PC-9 (cell line): ENCODE measurements around the gene ENKUR. TPM values are rescaled to one million over a fixed set of nuclear protein-coding genes. Genes with fewer than 3 reads are reported as not detected.

Source experiments
- BruUV-seq: library from RNA; stranded (reverse); fragments of 400-500 nt; replicated peaks from 2 replicates; lab custom pipeline; 2021; lab: Mats Ljungman, UMichigan
- CTCF ChIA-PET: fragments of 300-600 bp; sonication (Branson Sonifier 250); formaldehyde crosslinking; loops from one replicate; lab custom pipeline; 2022; ENCODE audit warnings: antibody characterized with exemption; lab: Charles Lee
- POLR2A ChIA-PET: fragments of 300-600 bp; sonication (Branson Sonifier 250); formaldehyde crosslinking; loops from one replicate; lab custom pipeline; 2022; ENCODE audit warnings: antibody characterized with exemption; ENCODE audit not compliant: unreplicated experiment; lab: Charles Lee
- DNase-seq, 2 experiments: peaks; one replicate each; pipeline versions ENCODE4 v3.0.0 to v3.0.0-alpha.2; 2015 to 2022; ENCODE audit warnings: mixed read lengths in 1 of 2
- H2AFZ ChIP-seq: fragments of 200-600 bp; sonication (generic); 2 replicates; pipeline ENCODE4 v1.8.1; 2017; ENCODE audit warnings: antibody characterized with exemption
- H3F3A ChIP-seq: fragments of 200-600 bp; sonication (generic); 2 replicates; pipeline ENCODE4 v1.8.1; 2017; ENCODE audit warnings: antibody characterized with exemption, mild to moderate bottlenecking, low read depth; ENCODE audit not compliant: insufficient read depth
- H3K27ac ChIP-seq: fragments of 200-600 bp; sonication (generic); 2 replicates; pipeline ENCODE4 v1.6.1; 2016; ENCODE audit warnings: mixed run types
- H3K27me3 ChIP-seq: fragments of 200-600 bp; sonication (generic); 2 replicates; pipeline ENCODE4 v1.6.1; 2016; ENCODE audit warnings: low read depth, mixed run types; ENCODE audit not compliant: insufficient read depth
- H3K36me3 ChIP-seq: fragments of 200-600 bp; sonication (generic); 2 replicates; pipeline ENCODE4 v1.6.1; 2016; ENCODE audit warnings: low read depth, mixed run types
- H3K4me1 ChIP-seq: fragments of 200-600 bp; sonication (generic); replicated peaks from 2 replicates; pipeline ENCODE4 v1.6.1; 2016; ENCODE audit warnings: mixed run types; ENCODE audit not compliant: insufficient read depth
- H3K4me2 ChIP-seq: fragments of 200-600 bp; sonication (generic); 2 replicates; pipeline ENCODE4 v1.6.1; 2017; ENCODE audit warnings: mixed run types
- H3K4me3 ChIP-seq: fragments of 200-600 bp; sonication (generic); 2 replicates; pipeline ENCODE4 v1.6.1; 2016; ENCODE audit warnings: mixed run types
- H3K79me2 ChIP-seq: fragments of 200-600 bp; sonication (generic); 2 replicates; pipeline ENCODE4 v1.6.1; 2017; ENCODE audit warnings: low read depth, mixed run types
- H3K9me2 ChIP-seq: fragments of 200-600 bp; sonication (generic); 2 replicates; pipeline ENCODE4 v1.8.1; 2017; ENCODE audit warnings: mild to moderate bottlenecking; ENCODE audit not compliant: insufficient read depth
- H3K9me3 ChIP-seq: fragments of 200-600 bp; sonication (generic); 2 replicates; pipeline ENCODE4 v1.8.1; 2016; ENCODE audit warnings: low read depth; ENCODE audit not compliant: insufficient read depth
- H4K20me1 ChIP-seq: fragments of 200-600 bp; sonication (generic); 2 replicates; pipeline ENCODE4 v1.8.1; 2017; ENCODE audit not compliant: insufficient read depth
- EZH2 ChIP-seq: fragments of 200-600 bp; sonication (generic); IDR thresholded peaks from 2 replicates; pipeline ENCODE4 v1.8.0; 2017; ENCODE audit warnings: antibody characterized with exemption, low read depth
- intact Hi-C: fragments of 100-400 bp; cut with micrococcal nuclease; formaldehyde crosslinking; loops from one replicate; pipeline ENCODE4 v1.10.0; 2022; ENCODE audit not compliant: unreplicated experiment
- total RNA-seq: library from RNA; stranded (reverse); gene quantifications from 2 replicates; pipeline ENCODE4 v1.2.3, GENCODE V29; 2021
- TF ChIP-seq, protein P1 (sequence below): fragments of 200-600 bp; sonication (generic); conservative IDR thresholded peaks from 2 replicates; pipeline ENCODE4 v1.6.1; 2017; ENCODE audit warnings: mixed run types, antibody characterized with exemption, mild to moderate bottlenecking, moderate library complexity

The ENKUR gene
- total RNA-seq, 1 experiment from 2014 or later: 1.0 TPM

DNA sequence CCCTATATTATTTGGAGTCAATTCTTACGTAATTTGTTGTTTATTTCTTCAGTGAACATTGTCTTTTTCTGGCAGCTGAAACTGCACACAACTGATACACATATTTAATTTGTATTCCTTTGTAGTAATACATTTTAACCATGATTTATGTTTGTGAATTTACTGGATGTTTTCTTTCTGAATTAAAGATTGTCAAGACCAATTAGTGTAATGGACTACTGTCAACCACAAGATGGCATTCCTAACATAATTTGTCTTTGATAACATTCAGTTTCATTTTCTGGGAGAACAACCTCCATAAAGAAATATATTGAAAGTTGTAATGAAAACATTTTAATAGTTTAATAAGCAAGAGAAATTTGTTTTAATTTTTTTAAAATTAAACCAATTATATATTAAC is 10.5 kb upstream of the ENKUR start:
- ChIA-PET CTCF (no interaction called here), POLR2A (no interaction called here)
- intact Hi-C loops: loop anchor here (1.0 to 2.0 kb wide), 2 partner anchors 55 to 200 kb away; no protein-coding TSS in a partner anchor
- H3K4me2 ChIP-seq: no peak overlapping the region
- H3K4me1 ChIP-seq: no peaks in the 10 kb centered on the region; the same call in 1 of the 2 replicates
- DNase-seq: no peak
- H3F3A ChIP-seq: no peaks in the 10 kb centered on the region
- no peak overlapping the region for H3K4me3 ChIP-seq
- H4K20me1 ChIP-seq: no peaks in the 10 kb centered on the region
- no peaks in the 10 kb centered on the region for H3K9me2 ChIP-seq
- H3K79me2 ChIP-seq: no peaks in the 10 kb centered on the region
- no peaks in the 10 kb centered on the region for H3K27me3 ChIP-seq
- H3K27ac ChIP-seq: no peak overlapping the region
- peaks cover 8% of the 10 kb centered on the region; the same call in 1 of the 2 replicates for H3K9me3 ChIP-seq
- no peak overlapping the region for H2AFZ ChIP-seq
- no TSS peak for BruUV-seq
- no peak for TF ChIP-seq EZH2
- TF ChIP-seq, protein P1, sequence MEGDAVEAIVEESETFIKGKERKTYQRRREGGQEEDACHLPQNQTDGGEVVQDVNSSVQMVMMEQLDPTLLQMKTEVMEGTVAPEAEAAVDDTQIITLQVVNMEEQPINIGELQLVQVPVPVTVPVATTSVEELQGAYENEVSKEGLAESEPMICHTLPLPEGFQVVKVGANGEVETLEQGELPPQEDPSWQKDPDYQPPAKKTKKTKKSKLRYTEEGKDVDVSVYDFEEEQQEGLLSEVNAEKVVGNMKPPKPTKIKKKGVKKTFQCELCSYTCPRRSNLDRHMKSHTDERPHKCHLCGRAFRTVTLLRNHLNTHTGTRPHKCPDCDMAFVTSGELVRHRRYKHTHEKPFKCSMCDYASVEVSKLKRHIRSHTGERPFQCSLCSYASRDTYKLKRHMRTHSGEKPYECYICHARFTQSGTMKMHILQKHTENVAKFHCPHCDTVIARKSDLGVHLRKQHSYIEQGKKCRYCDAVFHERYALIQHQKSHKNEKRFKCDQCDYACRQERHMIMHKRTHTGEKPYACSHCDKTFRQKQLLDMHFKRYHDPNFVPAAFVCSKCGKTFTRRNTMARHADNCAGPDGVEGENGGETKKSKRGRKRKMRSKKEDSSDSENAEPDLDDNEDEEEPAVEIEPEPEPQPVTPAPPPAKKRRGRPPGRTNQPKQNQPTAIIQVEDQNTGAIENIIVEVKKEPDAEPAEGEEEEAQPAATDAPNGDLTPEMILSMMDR: peak; percentile 48; the same call in 1 of the 2 replicates
- H3K36me3 ChIP-seq: no peaks in the 10 kb centered on the region

DNA sequence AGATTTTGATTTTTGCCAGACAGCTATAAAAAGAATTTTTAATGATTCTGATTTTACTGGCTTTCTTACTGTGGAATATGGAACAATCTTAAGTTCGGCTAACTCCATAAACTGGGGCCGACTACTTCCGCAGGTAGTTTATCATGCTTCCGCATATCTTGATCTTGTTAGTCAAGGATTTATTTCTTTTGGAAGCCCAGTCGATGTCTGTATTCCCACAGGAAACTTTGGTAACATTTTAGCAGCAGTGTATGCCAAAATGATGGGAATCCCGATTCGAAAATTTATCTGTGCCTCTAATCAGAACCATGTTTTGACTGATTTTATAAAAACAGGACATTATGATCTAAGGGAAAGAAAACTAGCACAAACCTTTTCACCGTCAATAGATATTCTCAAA is 8.6 kb upstream of the ENKUR start:
- Histone ChIP-seq H4K20me1 (no peaks in the 10 kb centered on the region), H3K79me2 (no peaks in the 10 kb centered on the region), H2AFZ (no peak overlapping the region), H3K9me2 (no peaks in the 10 kb centered on the region), H3K4me1 (no peaks in the 10 kb centered on the region), H3K9me3 (peaks cover under 1% of the 10 kb centered on the region; the same call in 1 of the 2 replicates), H3K4me2 (no peak overlapping the region), H3F3A (no peaks in the 10 kb centered on the region), H3K36me3 (no peaks in the 10 kb centered on the region), H3K4me3 (no peak overlapping the region), H3K27me3 (no peaks in the 10 kb centered on the region), H3K27ac (no peak overlapping the region)
- ChIA-PET POLR2A (no interaction called here), CTCF (interaction anchor here (1.0 kb wide), 1 partner anchor 57 kb away, joined by 3 read pairs; no protein-coding TSS in a partner anchor)
- intact Hi-C loops: no loop called here
- BruUV-seq: no TSS peak
- TF ChIP-seq, protein P1: no peak
- no peak for DNase-seq

DNA sequence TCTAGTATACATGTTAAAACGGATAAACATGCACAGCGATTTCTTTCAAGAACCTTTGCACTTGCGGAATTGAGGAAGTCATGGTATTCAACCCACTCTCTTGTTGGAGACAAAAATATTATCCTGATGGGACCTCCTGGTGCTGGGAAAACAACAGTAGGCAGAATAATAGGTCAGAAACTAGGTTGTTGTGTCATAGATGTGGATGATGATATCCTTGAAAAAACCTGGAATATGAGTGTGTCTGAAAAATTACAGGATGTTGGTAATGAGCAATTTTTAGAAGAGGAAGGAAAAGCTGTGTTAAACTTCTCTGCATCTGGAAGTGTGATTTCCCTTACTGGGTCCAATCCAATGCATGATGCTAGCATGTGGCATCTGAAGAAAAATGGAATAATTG is 7.3 kb upstream of the ENKUR start:
- Histone ChIP-seq H4K20me1 (no peaks in the 10 kb centered on the region), H3F3A (no peaks in the 10 kb centered on the region), H3K9me2 (no peaks in the 10 kb centered on the region), H3K4me1 (no peaks in the 10 kb centered on the region), H3K36me3 (no peaks in the 10 kb centered on the region), H3K27me3 (no peaks in the 10 kb centered on the region), H3K4me2 (no peak overlapping the region), H3K79me2 (peaks cover 6% of the 10 kb centered on the region; the same call in 1 of the 2 replicates), H3K4me3 (no peak overlapping the region), H2AFZ (no peak overlapping the region), H3K27ac (no peak overlapping the region), H3K9me3 (no peaks in the 10 kb centered on the region)
- no peak for DNase-seq
- BruUV-seq: no TSS peak
- intact Hi-C loops: no loop called here
- TF ChIP-seq, protein P1: no peak
- TF ChIP-seq EZH2: no peak
- ChIA-PET POLR2A (no interaction called here), CTCF (no interaction called here)
